H1 (cell line): ENCODE data around the gene NCAM1. TPM values are rescaled to one million over a fixed set of nuclear protein-coding genes. Genes with fewer than 3 reads are reported as not detected.

Source experiments
- CTCF ChIA-PET: fragments of 300-600 bp; sonication (Branson Sonifier 250); formaldehyde crosslinking; loops from one replicate; lab custom pipeline; 2021; ENCODE audit not compliant: partially characterized antibody; lab: Charles Lee
- POLR2A ChIA-PET: fragments of 300-600 bp; sonication (Branson Sonifier 250); formaldehyde crosslinking; loops from one replicate; lab custom pipeline; 2021; ENCODE audit warnings: inconsistent platforms; ENCODE audit not compliant: partially characterized antibody; lab: Charles Lee
- DNase-seq, 2 experiments: peaks; one replicate each; pipeline versions ENCODE4 v3.0.0 to v3.0.0-alpha.2; 2010 to 2022; ENCODE audit warnings: low spot score in 2 of 2, low read depth in 1 of 2, mixed read lengths in 1 of 2
- FAIRE-seq: peaks from 2 replicates; lab custom pipeline; 2011; peaks lifted over from hg19 to GRCh38; lab: Jason Lieb, UNC
- H2AFZ ChIP-seq: 2 replicates; pipeline ENCODE4 v1.8.1; 2012; ENCODE audit warnings: low read length, inconsistent platforms
- H2AK5ac ChIP-seq: 2 replicates; pipeline ENCODE4 v1.6.1; 2013; ENCODE audit warnings: low read depth, low read length
- H2BK120ac ChIP-seq: replicated peaks from 2 replicates; pipeline ENCODE3; 2013; ENCODE audit warnings: low read depth, low read length, inconsistent platforms
- H2BK12ac ChIP-seq: 2 replicates; pipeline ENCODE4 v1.6.1; 2013; ENCODE audit warnings: low read depth, low read length
- H2BK15ac ChIP-seq: 2 replicates; pipeline ENCODE4 v1.6.1; 2013; ENCODE audit warnings: low read length
- H2BK20ac ChIP-seq: 2 replicates; pipeline ENCODE4 v1.6.1; 2013; ENCODE audit warnings: low read length
- H2BK5ac ChIP-seq: 2 replicates; pipeline ENCODE4 v1.6.1; 2013; ENCODE audit warnings: low read depth, low read length
- H3K14ac ChIP-seq: 2 replicates; pipeline ENCODE4 v1.6.1; 2013; ENCODE audit warnings: inconsistent platforms; ENCODE audit not compliant: insufficient read length
- H3K18ac ChIP-seq: 2 replicates; pipeline ENCODE4 v1.6.1; 2013; ENCODE audit warnings: low read length; ENCODE audit errors: extremely low read depth
- H3K23ac ChIP-seq: 2 replicates; pipeline ENCODE4 v1.6.1; 2013; ENCODE audit warnings: inconsistent platforms; ENCODE audit not compliant: insufficient read length
- H3K23me2 ChIP-seq: 2 replicates; pipeline ENCODE4 v1.6.1; 2013; ENCODE audit warnings: low read depth, low read length
- H3K27ac ChIP-seq: 2 replicates; pipeline ENCODE4 v1.6.1; 2011; ENCODE audit warnings: low read depth, low read length, inconsistent platforms
- H3K27me3 ChIP-seq, 4 experiments: replicated peaks in 1 of 4; 1 replicate in 1 of 4; 2 replicates in 3 of 4; pipeline versions ENCODE4 v1.6.1 to v1.8.1; 2011 to 2013; ENCODE audit warnings: low read length in 3 of 4, mild to moderate bottlenecking in 3 of 4, inconsistent platforms in 2 of 4, mixed read lengths in 2 of 4, moderate library complexity in 1 of 4; ENCODE audit not compliant: control insufficient read depth in 3 of 4, insufficient read depth in 3 of 4; ENCODE audit errors: extremely low read depth in 1 of 4
- H3K36me3 ChIP-seq, 4 experiments: 2 replicates each; pipeline versions ENCODE4 v1.6.1 to v1.8.1; 2011 to 2013; ENCODE audit warnings: mild to moderate bottlenecking in 4 of 4, low read length in 3 of 4, moderate library complexity in 2 of 4, control low read depth in 1 of 4, inconsistent platforms in 1 of 4; ENCODE audit not compliant: insufficient read depth in 4 of 4, control insufficient read depth in 2 of 4
- H3K4ac ChIP-seq: replicated peaks from 2 replicates; pipeline ENCODE3; 2013; ENCODE audit warnings: low read length, low read depth, mixed read lengths, inconsistent platforms; ENCODE audit not compliant: insufficient read length
- H3K4me1 ChIP-seq, 4 experiments: replicated peaks in 1 of 4; 1 replicate in 1 of 4; 2 replicates in 3 of 4; pipeline versions ENCODE4 v1.6.1 to v1.8.1; 2011 to 2013; ENCODE audit warnings: low read length in 3 of 4, inconsistent platforms in 2 of 4, mixed read lengths in 1 of 4; ENCODE audit not compliant: insufficient read depth in 4 of 4, control insufficient read depth in 3 of 4
- H3K4me2 ChIP-seq, 2 experiments: 2 replicates each; pipeline versions ENCODE4 v1.6.1 to v1.8.1; 2011 to 2013; ENCODE audit warnings: low read depth in 2 of 2, low read length in 2 of 2, control low read depth in 1 of 2, inconsistent platforms in 1 of 2, mild to moderate bottlenecking in 1 of 2; ENCODE audit not compliant: insufficient read depth in 1 of 2
- H3K4me3 ChIP-seq, 4 experiments: fragments of 200-600, 300-600 bp in 1 of 4; sonication (generic), shearing (Covaris generic), sonication (Bioruptor Twin) in 1 of 4; 2 replicates each; pipeline versions ENCODE4 v1.5.1 to v1.8.1; 2011 to 2016; ENCODE audit warnings: low read length in 4 of 4, low read depth in 3 of 4, control low read depth in 2 of 4, inconsistent platforms in 2 of 4, mild to moderate bottlenecking in 2 of 4, mixed read lengths in 1 of 4, moderate library complexity in 1 of 4; ENCODE audit not compliant: insufficient read depth in 2 of 4; ENCODE audit errors: extremely low read depth in 1 of 4
- H3K56ac ChIP-seq: replicated peaks from 2 replicates; pipeline ENCODE3; 2013; ENCODE audit warnings: low read depth, mild to moderate bottlenecking, mixed read lengths, low read length, inconsistent platforms; ENCODE audit not compliant: insufficient read length
- H3K79me1 ChIP-seq: 2 replicates; pipeline ENCODE4 v1.6.1; 2013; ENCODE audit warnings: low read depth, low read length, control low read depth
- H3K79me2 ChIP-seq, 2 experiments: 2 replicates each; pipeline versions ENCODE4 v1.6.1 to v1.8.1; 2012 to 2013; ENCODE audit warnings: low read length in 2 of 2, mild to moderate bottlenecking in 2 of 2, inconsistent platforms in 1 of 2; ENCODE audit not compliant: insufficient read depth in 2 of 2, control insufficient read depth in 1 of 2
- H3K9ac ChIP-seq, 4 experiments: replicated peaks in 1 of 4; 1 replicate in 1 of 4; 2 replicates in 3 of 4; pipeline versions ENCODE4 v1.6.1 to v1.8.1; 2011 to 2013; ENCODE audit warnings: low read depth in 3 of 4, low read length in 3 of 4, control low read depth in 2 of 4, mild to moderate bottlenecking in 2 of 4, moderate library complexity in 2 of 4, inconsistent platforms in 1 of 4; ENCODE audit errors: extremely low read depth in 1 of 4
- H3K9me3 ChIP-seq, 2 experiments: 2 replicates each; pipeline versions ENCODE4 v1.6.1 to v1.8.1; 2012 to 2013; ENCODE audit warnings: mild to moderate bottlenecking in 2 of 2, moderate library complexity in 2 of 2, control low read depth in 1 of 2, inconsistent platforms in 1 of 2, low read depth in 1 of 2, low read length in 1 of 2, mixed read lengths in 1 of 2; ENCODE audit not compliant: insufficient read depth in 2 of 2
- H4K20me1 ChIP-seq, 2 experiments: replicated peaks in 1 of 2; 2 replicates each; pipeline versions ENCODE3 to v1.8.1; 2011 to 2013; ENCODE audit warnings: inconsistent platforms in 2 of 2, low read length in 2 of 2, mild to moderate bottlenecking in 1 of 2; ENCODE audit not compliant: insufficient read depth in 2 of 2, control insufficient read depth in 1 of 2
- H4K5ac ChIP-seq: 2 replicates; pipeline ENCODE4 v1.6.1; 2013; ENCODE audit warnings: low read length, low read depth, mixed read lengths, inconsistent platforms; ENCODE audit not compliant: insufficient read length
- H4K8ac ChIP-seq: 2 replicates; pipeline ENCODE4 v1.8.0; 2013; ENCODE audit warnings: mild to moderate bottlenecking, moderate library complexity, low read length, inconsistent platforms; ENCODE audit not compliant: insufficient read depth; ENCODE audit errors: extremely low read depth
- H4K91ac ChIP-seq: replicated peaks from 2 replicates; pipeline ENCODE3; 2013; ENCODE audit warnings: low read length, mixed read lengths, inconsistent platforms; ENCODE audit not compliant: insufficient read length
- BACH1 ChIP-seq: IDR thresholded peaks from 2 replicates; pipeline ENCODE4 v1.6.1; 2012; ENCODE audit warnings: low read length, improper control_type of control experiment
- BCL11A ChIP-seq, 2 experiments: IDR thresholded peaks; one replicate each; pipeline ENCODE4 v1.6.1; 2011; ENCODE audit warnings: low read depth in 2 of 2, low read length in 2 of 2, mild to moderate bottlenecking in 2 of 2
- CHD2 ChIP-seq: IDR thresholded peaks from 2 replicates; pipeline ENCODE4 v1.6.1; 2012; ENCODE audit warnings: low read length, improper control_type of control experiment
- CREB1 ChIP-seq: IDR thresholded peaks from 2 replicates; pipeline ENCODE4 v1.6.1; 2012; ENCODE audit warnings: inconsistent platforms
- PHF8 ChIP-seq: fragments of 200-600 bp; sonication (generic); conservative IDR thresholded peaks from 2 replicates; pipeline ENCODE4 v1.7.1; 2012; ENCODE audit warnings: low read depth, mild to moderate bottlenecking, inconsistent platforms, low read length, moderate library complexity
- SRF ChIP-seq: IDR thresholded peaks from 2 replicates; pipeline ENCODE4 v1.6.1; 2011; ENCODE audit warnings: mild to moderate bottlenecking, low read depth, low read length, moderate library complexity
- YY1 ChIP-seq: IDR thresholded peaks from 2 replicates; pipeline ENCODE4 v1.6.1; 2011; ENCODE audit warnings: low read depth, mild to moderate bottlenecking, low read length
- WGBS, 2 experiments: shearing (Covaris generic) in 1 of 2; methylation state at CpG; one replicate each; pipeline versions ENCODE4 v1.1.6 to v1.1.7; 2013 to 2015; ENCODE audit warnings: low lambda C conversion rate in 2 of 2, mixed read lengths in 2 of 2, inconsistent platforms in 1 of 2, low coverage in 1 of 2, missing lambda C conversion rate in 1 of 2; ENCODE audit not compliant: insufficient replicate concordance in 2 of 2, insufficient coverage in 1 of 2, insufficient read length in 1 of 2; ENCODE audit errors: extremely low coverage in 1 of 2, missing lambda C conversion rate in 1 of 2; 5-methylcytosine and 5-hydroxymethylcytosine counted together
- polyA plus RNA-seq, 7 experiments: library from polyadenylated mRNA; depleted of rRNA in 3 of 7; stranded (reverse) in 5 of 7; unstranded in 2 of 7; fragments of >200 nt in 5 of 7; fragments of 200-250 nt in 2 of 7; gene quantifications; 1 replicate in 5 of 7; 2 replicates in 1 of 7; 4 replicates in 1 of 7; pipeline versions ENCODE4 v1.2.1 to v1.2.3, GENCODE V29; 2011 to 2013; ENCODE audit warnings: missing spikeins in 2 of 7, mixed read lengths in 2 of 7
- total RNA-seq: library from RNA; stranded (reverse); fragmentation: NEBNext Ultra II Directional; extraction: Animal tissue kit (Norgen Biotek cat#: 25700); gene quantifications from 2 replicates; pipeline ENCODE4 v1.2.1, GENCODE V29; 2021

The NCAM1 gene
- total and polyA plus RNA-seq, 2 of the 8 experiments (the other 6 are each of a cell fraction or from before 2014, with no cell fraction given), result 3.1 to 4.3 TPM

- Histone ChIP-seq H3K79me1 (no peaks in the 10 kb centered on the region), H3K36me3 (no peaks in the 10 kb centered on the region), H4K91ac (no peak overlapping the region), H3K4me2 (no peak overlapping the region), H3K14ac (no peak overlapping the region), H3K4ac (no peak overlapping the region), H2AFZ (no peak overlapping the region), H3K79me2 (no peaks in the 10 kb centered on the region), H3K23me2 (no peaks in the 10 kb centered on the region), H3K23ac (no peak overlapping the region), H2BK5ac (no peak overlapping the region), H2AK5ac (no peak overlapping the region), H3K56ac (no peak overlapping the region), H4K8ac (no peak overlapping the region), H3K27ac (no peak overlapping the region), H2BK12ac (no peak overlapping the region), H3K9ac (no peak overlapping the region), H4K20me1 (no peaks in the 10 kb centered on the region), H3K27me3 (no peaks in the 10 kb centered on the region), H3K18ac (no peak overlapping the region), H3K4me3 (no peak overlapping the region), H3K4me1 (peaks cover 0 to 2% (median 0%) of the 10 kb centered on the region in 4 experiments; a peak in 2 of 7 replicates), H3K9me3 (no peaks in the 10 kb centered on the region), H4K5ac (no peak overlapping the region), H2BK120ac (no peak overlapping the region), H2BK15ac (no peak overlapping the region), H2BK20ac (no peak overlapping the region)
- DNase-seq, result no peak
- WGBS, 2 experiments, result 85% methylated on average over 3 of the region's 3 CpGs; no CpG with 5 or more reads in 1 of the 2 experiments
- ChIA-PET POLR2A (no interaction called here), CTCF (interaction anchor here (0.7 to 1.0 kb wide), 2 partner anchors 133 to 361 kb away, joined by 4 read pairs; no protein-coding TSS in a partner anchor)
- no peak for FAIRE-seq
- TF ChIP-seq CHD2, result no peak
- no peak for TF ChIP-seq PHF8
- TF ChIP-seq CREB1, result no peak
- TF ChIP-seq YY1, result no peak
- no peak for TF ChIP-seq BACH1
- TF ChIP-seq SRF, result no peak
- no peak for TF ChIP-seq BCL11A (IDR thresholded peaks at IDR 0.05; ENCODE audit: low read depth in 2 of 2, low read length in 2 of 2)
Observed at GRCh38 chr11:112928136-112928535, 33.1 kb upstream of the NCAM1 start.
